ENCODE results near the gene SELENOK.

SELENOK gene

GRCh38 chr3:53881691-53882593, 9.7 kb downstream of the SELENOK start, which contains the start of gene ACTR8:
ACTR8 (minus strand) TSS chr3:53882152; CDS start chr3:53882101, 51 bp downstream.
- DNase-seq = peak; percentile 88 to 90

- no peak for DNase-seq
Measured at GRCh38 chr3:53880396-53881345, 11.0 kb downstream of the SELENOK start.

- DNase-seq = no peak
Measured at GRCh38 chr3:53865732-53866499, 25.7 kb downstream of the SELENOK start.

- DNase-seq = no peak
Measured at GRCh38 chr3:53863145-53863544, 28.5 kb downstream of the SELENOK start.

- no peak for DNase-seq
Measured at GRCh38 chr3:53862241-53862640, 29.4 kb downstream of the SELENOK start.

GRCh38 chr3:53860196-53860595, 31.5 kb downstream of the SELENOK start:
- no peak for DNase-seq

GRCh38 chr3:53859178-53859577, 32.5 kb downstream of the SELENOK start:
- DNase-seq = no peak

- DNase-seq = no peak
Measured at GRCh38 chr3:53858096-53858741, 33.4 kb downstream of the SELENOK start.

- no peak for DNase-seq
Measured at GRCh38 chr3:53856964-53857363, 34.7 kb downstream of the SELENOK start.

GRCh38 chr3:53850895-53851294, 40.8 kb downstream of the SELENOK start:
- no peak for DNase-seq

GRCh38 chr3:53849916-53850315, 41.7 kb downstream of the SELENOK start:
- no peak for DNase-seq

- no peak for DNase-seq
Measured at GRCh38 chr3:53846851-53847155, 44.9 kb downstream of the SELENOK start.

- DNase-seq = no peak
Measured at GRCh38 chr3:53846134-53846850, 45.4 kb downstream of the SELENOK start, which contains the start of the genes CHDH and IL17RB. CHDH (minus strand) TSS chr3:53846419; CDS start chr3:53824008, 22,411 bp downstream. IL17RB (plus strand) TSS chr3:53846568; CDS start chr3:53846589, 21 bp downstream.

GRCh38 chr3:53845881-53846133, 45.9 kb downstream of the SELENOK start:
- no peak for DNase-seq

- no peak for DNase-seq
Measured at GRCh38 chr3:53845103-53845880, 46.4 kb downstream of the SELENOK start.

GRCh38 chr3:53844262-53845102, 47.2 kb downstream of the SELENOK start:
- DNase-seq = no peak

- DNase-seq = no peak
Measured at GRCh38 chr3:53843195-53844177, 48.2 kb downstream of the SELENOK start.

GRCh38 chr3:53842436-53843194, 49.0 kb downstream of the SELENOK start:
- no peak for DNase-seq
